ENCODE measurements around the gene NOSIP.

The NOSIP gene

DNA sequence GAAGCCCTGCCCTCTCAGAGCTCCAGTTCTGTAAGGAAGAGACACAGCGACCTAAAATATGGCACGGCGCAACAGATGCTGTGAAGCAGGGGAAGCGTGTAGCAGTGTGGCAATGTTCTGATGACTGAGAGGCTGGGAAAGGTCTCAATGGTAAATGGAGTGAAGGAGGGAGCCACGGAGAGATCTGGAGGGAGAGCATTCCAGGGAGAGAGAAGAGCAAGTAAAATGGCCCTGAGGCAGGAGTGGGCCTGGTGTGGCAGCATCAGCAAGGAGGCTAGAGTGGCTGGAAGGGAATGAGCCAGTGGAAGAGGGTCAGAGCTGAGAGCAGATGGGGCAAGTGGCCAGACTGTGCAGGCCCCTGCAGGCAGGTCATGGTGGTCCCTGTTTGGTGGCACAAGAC lies 36.2 kb downstream of the NOSIP start:
- no peak for DNase-seq

GRCh38 chr19:49543032-49543431 lies 37.3 kb downstream of the NOSIP start:
- no peak for DNase-seq

GRCh38 chr19:49542446-49542845 lies 37.9 kb downstream of the NOSIP start:
- DNase-seq, result no peak

GRCh38 chr19:49541914-49542313 lies 38.4 kb downstream of the NOSIP start:
- DNase-seq, result no peak

GRCh38 chr19:49539192-49539952 lies 41.0 kb downstream of the NOSIP start:
- no peak for DNase-seq

GRCh38 chr19:49538643-49539042 lies 41.7 kb downstream of the NOSIP start:
- no peak for DNase-seq

- no peak for DNase-seq
These were observed 43.4 kb downstream of the NOSIP start for GRCh38 chr19:49536921-49537462.

DNA sequence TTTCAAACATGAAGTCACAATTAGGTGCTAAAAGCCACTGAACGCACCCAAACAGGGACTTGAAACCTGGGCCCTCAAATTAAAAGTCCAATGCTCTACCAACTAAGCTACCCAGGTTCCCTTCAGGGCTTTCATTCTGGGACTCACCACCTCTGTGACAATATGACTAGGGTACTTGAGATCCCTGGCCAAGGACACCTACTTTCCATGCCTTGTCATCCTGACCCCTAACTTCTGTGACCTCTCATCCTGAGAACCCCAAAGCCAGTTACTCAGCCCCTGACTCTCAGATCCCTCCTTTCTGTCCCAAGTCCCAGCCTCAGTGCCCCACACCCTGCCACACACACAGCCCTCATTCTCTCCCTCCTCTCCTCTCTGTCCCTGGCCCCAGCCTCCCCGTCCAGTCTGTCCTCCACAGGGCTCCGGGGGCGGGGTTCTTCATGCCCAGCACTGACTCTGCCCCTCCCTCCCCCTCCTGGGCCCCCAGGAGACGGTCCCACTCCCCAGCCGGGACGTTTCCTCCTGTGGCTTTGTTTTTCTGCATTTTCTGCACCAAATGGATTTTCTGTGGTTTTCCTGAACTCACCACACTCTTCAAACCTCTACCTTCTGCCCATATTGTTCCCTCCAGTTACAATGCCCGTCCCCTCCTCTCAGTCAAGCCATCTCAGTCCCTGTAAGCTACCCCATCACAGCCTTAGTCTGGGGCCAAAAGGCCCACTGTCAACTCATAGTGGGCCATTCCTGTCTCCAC lies 45.5 kb downstream of the NOSIP start:
- DNase-seq, result no peak

DNA sequence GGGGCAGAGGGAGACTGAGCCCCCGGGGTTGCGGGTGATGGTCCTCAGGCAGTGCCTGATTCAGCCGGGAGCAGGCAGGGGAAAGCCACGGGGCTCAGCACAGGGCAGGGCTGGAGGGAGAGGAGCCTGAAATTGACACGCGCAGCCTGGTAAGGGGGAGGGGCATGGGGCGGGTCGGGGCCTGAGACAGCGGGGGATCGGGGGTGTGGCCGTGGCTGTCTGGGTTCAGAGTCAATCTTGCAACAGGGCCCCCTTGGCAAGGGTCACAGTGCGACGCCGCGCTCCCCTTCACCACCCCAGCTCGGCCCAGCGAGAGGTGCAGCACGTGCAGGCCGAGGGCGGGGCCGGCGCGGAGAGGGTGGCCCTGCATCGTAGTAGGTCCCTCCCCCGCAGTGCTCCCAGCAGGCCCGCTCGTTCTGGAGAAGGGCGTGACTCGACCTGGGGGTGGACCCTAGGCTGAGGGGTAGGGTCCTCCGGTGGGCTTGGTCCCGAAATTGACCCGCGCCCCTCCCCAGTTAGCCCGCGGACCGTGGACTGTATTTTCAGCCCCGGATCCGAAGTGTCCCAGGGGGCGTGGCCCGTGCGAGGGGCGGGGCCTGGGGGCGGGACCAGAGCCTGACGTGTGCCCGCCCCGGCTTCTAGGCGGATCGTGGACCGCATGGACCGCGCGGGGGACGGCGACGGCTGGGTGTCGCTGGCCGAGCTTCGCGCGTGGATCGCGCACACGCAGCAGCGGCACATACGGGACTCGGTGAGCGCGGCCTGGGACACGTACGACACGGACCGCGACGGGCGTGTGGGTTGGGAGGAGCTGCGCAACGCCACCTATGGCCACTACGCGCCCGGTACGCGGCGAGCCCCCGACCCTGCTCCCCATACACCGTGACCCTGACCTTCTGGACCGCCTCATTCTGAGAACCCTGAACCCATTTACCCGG lies 46.5 kb downstream of the NOSIP start:
- DNase-seq, result peak; percentile 80

GRCh38 chr19:49530708-49531107 lies 49.6 kb downstream of the NOSIP start:
- DNase-seq, result no peak

DNA sequence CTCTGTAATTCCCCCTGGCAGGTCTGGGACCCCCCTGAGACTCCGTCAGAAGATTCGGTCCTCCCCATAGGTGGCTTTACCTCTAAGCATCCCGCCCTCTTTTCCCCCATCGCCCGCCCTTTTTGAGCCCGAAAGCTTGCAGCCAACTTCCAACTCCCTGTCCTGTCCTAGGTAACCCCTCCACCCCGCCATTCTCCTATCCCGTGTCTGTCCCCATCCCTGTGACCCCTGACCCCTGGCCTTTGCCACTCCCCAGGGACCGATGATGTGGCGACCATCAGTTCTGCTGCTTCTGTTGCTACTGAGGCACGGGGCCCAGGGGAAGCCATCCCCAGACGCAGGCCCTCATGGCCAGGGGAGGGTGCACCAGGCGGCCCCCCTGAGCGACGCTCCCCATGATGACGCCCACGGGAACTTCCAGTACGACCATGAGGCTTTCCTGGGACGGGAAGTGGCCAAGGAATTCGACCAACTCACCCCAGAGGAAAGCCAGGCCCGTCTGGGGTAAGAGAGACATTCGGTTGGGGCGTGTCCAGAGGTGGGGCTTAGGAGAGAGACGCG lies 52.1 kb downstream of the NOSIP start:
- no peak for DNase-seq

GRCh38 chr19:49524812-49525455 lies 55.4 kb downstream of the NOSIP start:
- no peak for DNase-seq

DNA sequence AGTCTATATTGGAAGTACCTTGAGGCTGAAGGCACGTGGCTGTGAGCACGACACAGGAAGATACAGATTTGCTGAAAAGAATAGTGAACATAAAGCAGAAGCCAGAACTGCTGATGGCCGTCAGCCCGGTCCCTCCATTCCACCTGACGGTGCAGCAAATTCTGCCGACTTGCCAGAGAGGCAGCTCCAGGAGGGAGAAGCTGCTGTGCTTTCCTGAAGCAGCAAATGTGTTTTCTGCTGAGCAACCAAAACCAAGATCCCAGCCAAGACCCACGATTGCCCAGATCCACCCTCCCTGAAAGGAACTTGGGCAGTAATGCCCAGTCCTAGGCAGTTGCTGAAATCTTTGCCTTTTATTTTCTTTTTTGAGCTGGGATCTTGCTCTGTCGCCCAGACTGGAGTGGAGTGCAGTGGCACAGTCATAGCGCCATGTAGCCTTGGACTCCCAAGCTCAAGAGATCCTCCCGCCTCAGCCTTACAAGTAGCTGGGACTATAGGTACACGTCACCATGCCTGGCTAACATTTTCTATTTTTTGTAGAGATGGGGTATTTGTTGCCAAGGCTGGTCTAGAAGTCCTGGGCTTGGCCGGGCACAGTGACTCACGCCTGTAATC lies 59.5 kb downstream of the NOSIP start:
- DNase-seq, result no peak

- no peak for DNase-seq
These were observed 62.3 kb downstream of the NOSIP start for GRCh38 chr19:49518033-49518432.

GRCh38 chr19:49515767-49516166 lies 64.6 kb downstream of the NOSIP start:
- DNase-seq, result no peak

GRCh38 chr19:49514151-49514550 lies 66.2 kb downstream of the NOSIP start:
- DNase-seq, result no peak

DNA sequence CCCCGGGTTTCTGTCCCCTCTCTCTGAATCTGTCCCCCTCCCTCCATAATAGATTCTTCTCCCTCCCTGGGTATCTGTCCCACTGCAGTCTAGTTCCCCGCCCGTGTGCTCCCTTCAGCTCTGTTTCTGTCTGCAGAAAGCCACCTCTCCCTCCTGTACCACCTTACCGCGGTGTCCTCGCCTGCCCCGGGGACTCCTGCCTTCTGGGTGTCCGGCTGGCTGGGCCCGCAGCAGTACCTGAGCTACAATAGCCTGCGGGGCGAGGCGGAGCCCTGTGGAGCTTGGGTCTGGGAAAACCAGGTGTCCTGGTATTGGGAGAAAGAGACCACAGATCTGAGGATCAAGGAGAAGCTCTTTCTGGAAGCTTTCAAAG lies 66.6 kb downstream of the NOSIP start:
- DNase-seq, result no peak

- DNase-seq, result peak; percentile 16
These were observed 67.2 kb downstream of the NOSIP start for GRCh38 chr19:49512970-49513745.

- no peak for DNase-seq
These were observed 72.4 kb downstream of the NOSIP start for GRCh38 chr19:49507803-49508494.

GRCh38 chr19:49506575-49507105 lies 73.7 kb downstream of the NOSIP start:
- DNase-seq, result peak; percentile 65

Measured in stimulated activated naive CD4-positive, alpha-beta T cell treated with Interleukin-2 at 50 U/mL for 16 hours (primary cell).